ENCODE measurements around the gene RNF115.
A peak's percentile ranks its signal among the peaks of the same experiment; 100 is the strongest.

GRCh38 chr1:145845514-145846161 is 21.7 kb upstream of the RNF115 start, which contains the start of gene NUDT17:
- TF ChIP-seq CTCF (IDR thresholded peaks at IDR 0.05) (peak; percentile 79 to 95 (median 94)), POLR2A (IDR thresholded peaks at IDR 0.05) (peak; percentile 20)

Data from right lobe of liver (tissue), 4 donors.